IMR-90 (cell line): ENCODE measurements around the gene AREL1. TPM values are rescaled to one million over a fixed set of nuclear protein-coding genes. Genes with fewer than 3 reads are reported as not detected.

Source experiments
- ATAC-seq: fragments of 200-7000 bp; cut with Tn5 transposase; 2 replicates; pipeline ENCODE4 v1.9.1; 2020; ENCODE audit warnings: low read depth, mild to moderate bottlenecking, moderate library complexity
- BruUV-seq: library from RNA; stranded (reverse); fragments of 400-500 nt; replicated peaks from 2 replicates; lab custom pipeline; 2021; lab: Mats Ljungman, UMichigan
- CTCF ChIA-PET: fragments of 300-600 bp; formaldehyde crosslinking; extraction: SDS; loops from one replicate; lab custom pipeline; 2021; ENCODE audit warnings: antibody characterized with exemption; lab: Yijun Ruan, JAX
- POLR2A ChIA-PET: fragments of 300-600 bp; sonication (Branson Sonifier 250); formaldehyde crosslinking; loops from one replicate; lab custom pipeline; 2022; ENCODE audit warnings: antibody characterized with exemption; ENCODE audit not compliant: unreplicated experiment; lab: Charles Lee
- DNase-seq: peaks from one replicate; pipeline ENCODE4 v3.0.0; 2013
- H2AFZ ChIP-seq: replicated peaks from 2 replicates; pipeline ENCODE3; 2013; ENCODE audit warnings: low read length, mild to moderate bottlenecking; ENCODE audit not compliant: poor library complexity
- H2AK5ac ChIP-seq: 2 replicates; pipeline ENCODE4 v1.6.1; 2013; ENCODE audit warnings: low read depth, low read length, inconsistent platforms
- H2AK9ac ChIP-seq: replicated peaks from 2 replicates; pipeline ENCODE3; 2013; ENCODE audit warnings: mild to moderate bottlenecking, low read depth, low read length, moderate library complexity; ENCODE audit not compliant: poor library complexity
- H2BK120ac ChIP-seq: 2 replicates; pipeline ENCODE4 v1.6.1; 2013; ENCODE audit warnings: low read depth, low read length, inconsistent platforms
- H2BK15ac ChIP-seq: 3 replicates; pipeline ENCODE4 v1.6.1; 2013; ENCODE audit warnings: low read depth, low read length, inconsistent platforms
- H2BK20ac ChIP-seq: 2 replicates; pipeline ENCODE4 v1.6.1; 2013; ENCODE audit warnings: low read depth, mild to moderate bottlenecking, inconsistent platforms, low read length, moderate library complexity
- H2BK5ac ChIP-seq: 2 replicates; pipeline ENCODE4 v1.6.1; 2013; ENCODE audit warnings: mild to moderate bottlenecking, low read depth, low read length, inconsistent platforms; ENCODE audit not compliant: poor library complexity, severe bottlenecking
- H3K14ac ChIP-seq: replicated peaks from 2 replicates; pipeline ENCODE4 v1.6.1; 2013; ENCODE audit warnings: low read depth, low read length, inconsistent platforms
- H3K18ac ChIP-seq: 2 replicates; pipeline ENCODE4 v1.6.1; 2013; ENCODE audit warnings: low read depth, low read length, control low read depth
- H3K23ac ChIP-seq: 2 replicates; pipeline ENCODE4 v1.6.1; 2013; ENCODE audit warnings: low read depth, low read length, inconsistent platforms
- H3K27ac ChIP-seq: 2 replicates; pipeline ENCODE4 v1.5.1; 2013; ENCODE audit warnings: mild to moderate bottlenecking, control low read depth, low read length; ENCODE audit not compliant: insufficient read depth
- H3K27me3 ChIP-seq: 2 replicates; pipeline ENCODE4 v1.6.1; 2013; ENCODE audit warnings: low read length; ENCODE audit not compliant: control insufficient read depth, insufficient read depth
- H3K36me3 ChIP-seq: 2 replicates; pipeline ENCODE4 v1.6.1; 2013; ENCODE audit warnings: low read length, mixed read lengths; ENCODE audit not compliant: control insufficient read depth, insufficient read depth
- H3K4ac ChIP-seq: 2 replicates; pipeline ENCODE4 v1.6.1; 2013; ENCODE audit warnings: low read depth, low read length, inconsistent platforms
- H3K4me1 ChIP-seq: 2 replicates; pipeline ENCODE4 v1.6.1; 2013; ENCODE audit warnings: low read length, mixed read lengths; ENCODE audit not compliant: control insufficient read depth, insufficient read depth
- H3K4me2 ChIP-seq: 2 replicates; pipeline ENCODE4 v1.6.1; 2013; ENCODE audit warnings: low read depth, mild to moderate bottlenecking, control low read depth, low read length, moderate library complexity
- H3K4me3 ChIP-seq: 2 replicates; pipeline ENCODE4 v1.5.1; 2013; ENCODE audit warnings: low read depth, mild to moderate bottlenecking, control low read depth, low read length, moderate library complexity; ENCODE audit not compliant: insufficient read depth
- H3K56ac ChIP-seq: 2 replicates; pipeline ENCODE4 v1.6.1; 2013; ENCODE audit warnings: low read length, inconsistent platforms; ENCODE audit not compliant: insufficient read depth; ENCODE audit errors: extremely low read depth
- H3K79me1 ChIP-seq, 2 experiments: 2 replicates each; pipeline ENCODE4 v1.6.1; 2013; ENCODE audit warnings: low read length in 2 of 2, inconsistent platforms in 1 of 2, low read depth in 1 of 2
- H3K9ac ChIP-seq: 2 replicates; pipeline ENCODE4 v1.6.1; 2013; ENCODE audit warnings: low read depth, low read length, control low read depth
- H3K9me1 ChIP-seq: 2 replicates; pipeline ENCODE4 v1.6.1; 2013; ENCODE audit warnings: low read length, inconsistent platforms; ENCODE audit not compliant: insufficient read depth
- H3K9me3 ChIP-seq: 2 replicates; pipeline ENCODE4 v1.6.1; 2013; ENCODE audit warnings: low read length; ENCODE audit not compliant: control insufficient read depth, insufficient read depth
- H4K20me1 ChIP-seq: 2 replicates; pipeline ENCODE4 v1.6.1; 2013; ENCODE audit warnings: low read length, inconsistent platforms; ENCODE audit not compliant: insufficient read depth
- H4K5ac ChIP-seq: 2 replicates; pipeline ENCODE4 v1.6.1; 2013; ENCODE audit warnings: mild to moderate bottlenecking, low read depth, low read length, control low read depth
- H4K8ac ChIP-seq, 2 experiments: 2 replicates each; pipeline ENCODE4 v1.6.1; 2013; ENCODE audit warnings: low read depth in 2 of 2, low read length in 2 of 2, control low read depth in 1 of 2, inconsistent platforms in 1 of 2
- H4K91ac ChIP-seq: 2 replicates; pipeline ENCODE4 v1.6.1; 2013; ENCODE audit warnings: low read depth, low read length, inconsistent platforms; ENCODE audit not compliant: insufficient read depth
- CEBPB ChIP-seq: IDR thresholded peaks from 2 replicates; pipeline ENCODE4 v1.6.1; 2012; ENCODE audit warnings: low read depth, low read length, improper control_type of control experiment
- CHD1 ChIP-seq: IDR thresholded peaks from 2 replicates; pipeline ENCODE4 v1.6.1; 2012; ENCODE audit warnings: low read depth, low read length, improper control_type of control experiment
- ELK1 ChIP-seq: fragments of 150-350 bp; IDR thresholded peaks from 2 replicates; pipeline ENCODE4 v1.6.1; 2016; ENCODE audit warnings: low read depth, mild to moderate bottlenecking, low read length, moderate library complexity, borderline replicate concordance
- FOS ChIP-seq: fragments of 150-350 bp; IDR thresholded peaks from 2 replicates; pipeline ENCODE4 v1.6.1; 2016; ENCODE audit warnings: low read depth, low read length
- MAFK ChIP-seq: IDR thresholded peaks from 2 replicates; pipeline ENCODE4 v1.6.1; 2012; ENCODE audit warnings: low read depth, low read length, improper control_type of control experiment
- MAZ ChIP-seq: IDR thresholded peaks from 2 replicates; pipeline ENCODE4 v1.6.1; 2012; ENCODE audit warnings: low read depth, mild to moderate bottlenecking, low read length, improper control_type of control experiment, moderate library complexity, borderline replicate concordance
- MXI1 ChIP-seq: IDR thresholded peaks from 2 replicates; pipeline ENCODE4 v1.6.1; 2012; ENCODE audit warnings: low read depth, mild to moderate bottlenecking, low read length, moderate library complexity, borderline replicate concordance
- NFE2L2 ChIP-seq: fragments of 150-350 bp; IDR thresholded peaks from 2 replicates; pipeline ENCODE4 v1.6.1; 2016; ENCODE audit warnings: low read depth, mild to moderate bottlenecking, low read length
- POLR2A ChIP-seq: IDR thresholded peaks from 2 replicates; pipeline ENCODE4 v1.6.1; 2012; ENCODE audit warnings: mild to moderate bottlenecking, low read depth, low read length
- RAD21 ChIP-seq: IDR thresholded peaks from 2 replicates; pipeline ENCODE4 v1.6.1; 2012; ENCODE audit warnings: low read length, improper control_type of control experiment
- RCOR1 ChIP-seq: IDR thresholded peaks from 2 replicates; pipeline ENCODE4 v1.6.1; 2012; ENCODE audit warnings: mild to moderate bottlenecking, low read length, improper control_type of control experiment; ENCODE audit not compliant: insufficient replicate concordance
- RFX5 ChIP-seq: IDR thresholded peaks from 2 replicates; pipeline ENCODE4 v1.8.0; 2012; ENCODE audit warnings: low read depth, mild to moderate bottlenecking, low read length, moderate library complexity
- SMC3 ChIP-seq: fragments of 150-350 bp; IDR thresholded peaks from 2 replicates; pipeline ENCODE4 v1.6.1; 2016; ENCODE audit warnings: low read depth, mild to moderate bottlenecking, antibody characterized with exemption, low read length, moderate library complexity
- WGBS, 2 experiments: methylation state at CpG; one replicate each; pipeline versions ENCODE4 v1.1.5 to v1.1.7; 2013; ENCODE audit warnings: missing lambda C conversion rate in 2 of 2; ENCODE audit not compliant: insufficient read length in 1 of 2; ENCODE audit errors: extremely low coverage in 2 of 2; 5-methylcytosine and 5-hydroxymethylcytosine counted together
- dilution Hi-C: fragments of 300-500 bp; cut with HindIII; formaldehyde crosslinking; loops from one replicate; pipeline ENCODE4 v1.14.3; 2018; ENCODE audit warnings: low sequenced_read_pairs; ENCODE audit not compliant: unreplicated experiment
- in situ Hi-C: fragments of 300-500 bp; cut with MboI; formaldehyde crosslinking; loops from 3 replicates; pipeline ENCODE4 v1.14.3; 2019; ENCODE audit warnings: low sequenced_read_pairs, inconsistent platforms, mixed read lengths
- intact Hi-C: fragments of 100-400 bp; cut with micrococcal nuclease; formaldehyde crosslinking; loops from 2 replicates; pipeline ENCODE4 v1.10.0; 2022
- polyA plus RNA-seq, 3 experiments: library from polyadenylated mRNA; depleted of rRNA; stranded (reverse); fragments of >200 nt; gene quantifications; 2 replicates each; pipeline ENCODE4 v1.2.3, GENCODE V29; 2012; ENCODE audit warnings: low replicate concordance in 1 of 3
- total RNA-seq: library from RNA; depleted of rRNA; stranded (reverse); fragments of >200 nt; gene quantifications from 2 replicates; pipeline ENCODE4 v1.2.3, GENCODE V29; 2012

Gene AREL1
- total and polyA plus RNA-seq, 2 of the 4 experiments (the other 2 are of a cell fraction) = 30.0 to 39.3 TPM

GRCh38 chr14:74663884-74664283 is 49.0 kb downstream of the AREL1 start:
- H3K27ac ChIP-seq = no peak overlapping the region
- H3K4me2 ChIP-seq = no peak overlapping the region
- no peak overlapping the region for H3K4me3 ChIP-seq
- H3K9me3 ChIP-seq = no peaks in the 10 kb centered on the region
- H4K5ac ChIP-seq = no peak overlapping the region
- CTCF ChIA-PET = no interaction called here
- H3K36me3 ChIP-seq = peaks cover 41% of the 10 kb centered on the region
- H3K4me1 ChIP-seq = peaks cover 11% of the 10 kb centered on the region; the same call in 1 of the 2 replicates
- intact Hi-C loops = no loop called here
- no peak overlapping the region for H3K23ac ChIP-seq
- H2AK9ac ChIP-seq = no peak overlapping the region
- no peak overlapping the region for H2BK5ac ChIP-seq
- H3K27me3 ChIP-seq = no peaks in the 10 kb centered on the region
- in situ Hi-C loops = no loop called here
- peaks cover 0 to 27% of the 10 kb centered on the region in 2 experiments; a peak in 2 of 4 replicates for H3K79me1 ChIP-seq
- H2AFZ ChIP-seq = no peak overlapping the region
- POLR2A ChIA-PET = no interaction called here
- no peak for DNase-seq
- no peak overlapping the region for H3K9ac ChIP-seq
- no peak overlapping the region for H3K14ac ChIP-seq
- H2BK120ac ChIP-seq = no peak overlapping the region
- ATAC-seq = no peak
- no peak overlapping the region for H4K91ac ChIP-seq
- H3K9me1 ChIP-seq = peaks cover 24% of the 10 kb centered on the region
- H2BK15ac ChIP-seq = no peak overlapping the region
- dilution Hi-C loops = no loop called here
- no peak overlapping the region for H2AK5ac ChIP-seq
- no peak overlapping the region for H3K56ac ChIP-seq
- WGBS, 2 experiments = 100% methylated on average over 1 of the region's 7 CpGs; no CpG with 5 or more reads in 1 of the 2 experiments
- BruUV-seq = no TSS peak
- H4K8ac ChIP-seq = no peak overlapping the region
- no peak overlapping the region; the same call in 1 of the 2 replicates for H3K4ac ChIP-seq
- H4K20me1 ChIP-seq = no peaks in the 10 kb centered on the region
- no peak overlapping the region for H2BK20ac ChIP-seq
- H3K18ac ChIP-seq = no peak overlapping the region
- TF ChIP-seq RCOR1 = no peak
- TF ChIP-seq MAFK = no peak
- TF ChIP-seq MAZ = no peak
- TF ChIP-seq RAD21 = no peak
- no peak for TF ChIP-seq ELK1
- no peak for TF ChIP-seq SMC3
- no peak for TF ChIP-seq CEBPB
- no peak for TF ChIP-seq FOS
- TF ChIP-seq RFX5 = no peak
- no peak for TF ChIP-seq POLR2A
- no peak for TF ChIP-seq MXI1
- TF ChIP-seq NFE2L2 = no peak
- no peak for TF ChIP-seq CHD1
